H9 (cell line): ENCODE data around the gene HIPK4. TPM values are rescaled to one million over a fixed set of nuclear protein-coding genes. Genes with fewer than 3 reads are reported as not detected.
A peak's percentile ranks its signal among the peaks of the same experiment; 100 is the strongest.

Source experiments
- DNase-seq: peaks from one replicate; pipeline ENCODE4 v3.0.0-alpha.2; 2017
- H2AFZ ChIP-seq: one replicate; pipeline ENCODE4 v1.6.1; 2013; ENCODE audit warnings: mild to moderate bottlenecking, low read length, control low read depth, moderate library complexity
- H2AK5ac ChIP-seq: 2 replicates; pipeline ENCODE4 v1.6.1; 2013; ENCODE audit warnings: low read length, control low read depth, mixed read lengths; ENCODE audit not compliant: insufficient read length
- H2BK120ac ChIP-seq: one replicate; pipeline ENCODE4 v1.6.1; 2013; ENCODE audit warnings: low read depth, mild to moderate bottlenecking, low read length, control low read depth, inconsistent platforms; ENCODE audit not compliant: poor library complexity, severe bottlenecking
- H2BK12ac ChIP-seq: 2 replicates; pipeline ENCODE4 v1.6.1; 2013; ENCODE audit warnings: low read length, control low read depth, mixed read lengths, low read depth; ENCODE audit not compliant: insufficient read length
- H2BK15ac ChIP-seq: 2 replicates; pipeline ENCODE4 v1.6.1; 2013; ENCODE audit warnings: low read depth, low read length, control low read depth
- H2BK20ac ChIP-seq: one replicate; pipeline ENCODE4 v1.6.1; 2013; ENCODE audit warnings: low read depth, mild to moderate bottlenecking, low read length, control low read depth, inconsistent platforms; ENCODE audit not compliant: poor library complexity, severe bottlenecking
- H2BK5ac ChIP-seq: 2 replicates; pipeline ENCODE4 v1.6.1; 2013; ENCODE audit warnings: low read length, control low read depth, mixed read lengths; ENCODE audit not compliant: insufficient read length
- H3K14ac ChIP-seq: 2 replicates; pipeline ENCODE4 v1.6.1; 2013; ENCODE audit warnings: low read length, control low read depth; ENCODE audit not compliant: insufficient read depth
- H3K18ac ChIP-seq: 2 replicates; pipeline ENCODE4 v1.6.1; 2013; ENCODE audit warnings: low read depth, mild to moderate bottlenecking, mixed read lengths, low read length, control low read depth; ENCODE audit not compliant: insufficient read length
- H3K23ac ChIP-seq: 2 replicates; pipeline ENCODE4 v1.6.1; 2013; ENCODE audit warnings: low read length, control low read depth, mixed read lengths, low read depth; ENCODE audit not compliant: insufficient read length
- H3K23me2 ChIP-seq: 2 replicates; pipeline ENCODE4 v1.6.1; 2013; ENCODE audit warnings: low read depth, mild to moderate bottlenecking, mixed read lengths, low read length, control low read depth; ENCODE audit not compliant: insufficient read length, poor library complexity, severe bottlenecking
- H3K27ac ChIP-seq: 2 replicates; pipeline ENCODE4 v1.5.1; 2013; ENCODE audit warnings: low read length, control low read depth, mixed read lengths, low read depth; ENCODE audit not compliant: insufficient read length
- H3K27me3 ChIP-seq: 2 replicates; pipeline ENCODE4 v1.6.1; 2013; ENCODE audit warnings: low read length, control low read depth, inconsistent platforms; ENCODE audit not compliant: insufficient read depth
- H3K4ac ChIP-seq: 2 replicates; pipeline ENCODE4 v1.6.1; 2013; ENCODE audit warnings: low read depth, mild to moderate bottlenecking, control low read depth, inconsistent platforms, low read length, moderate library complexity
- H3K4me1 ChIP-seq: 2 replicates; pipeline ENCODE4 v1.6.1; 2013; ENCODE audit warnings: low read length, control low read depth, inconsistent platforms; ENCODE audit not compliant: insufficient read depth
- H3K4me2 ChIP-seq: 2 replicates; pipeline ENCODE4 v1.6.1; 2013; ENCODE audit warnings: low read length, control low read depth, mixed read lengths; ENCODE audit not compliant: insufficient read length, insufficient read depth
- H3K56ac ChIP-seq: 2 replicates; pipeline ENCODE4 v1.6.1; 2013; ENCODE audit warnings: low read depth, mild to moderate bottlenecking, mixed read lengths, low read length, control low read depth; ENCODE audit not compliant: insufficient read length
- H3K79me1 ChIP-seq: 2 replicates; pipeline ENCODE4 v1.6.1; 2013; ENCODE audit warnings: low read depth, mild to moderate bottlenecking, moderate library complexity, low read length, control low read depth, inconsistent platforms; ENCODE audit not compliant: insufficient read depth, poor library complexity, severe bottlenecking
- H3K79me2 ChIP-seq: 2 replicates; pipeline ENCODE4 v1.6.1; 2013; ENCODE audit warnings: low read length, control low read depth, inconsistent platforms; ENCODE audit not compliant: insufficient read depth
- H3K9ac ChIP-seq: 2 replicates; pipeline ENCODE4 v1.6.1; 2013; ENCODE audit warnings: low read length, control low read depth, mixed read lengths; ENCODE audit not compliant: insufficient read length; ENCODE audit errors: extremely low read depth
- H3K9me3 ChIP-seq: one replicate; pipeline ENCODE4 v1.6.1; 2013; ENCODE audit warnings: low read depth, low read length, inconsistent platforms; ENCODE audit not compliant: control insufficient read depth
- H3T11ph ChIP-seq: one replicate; pipeline ENCODE4 v1.6.1; 2013; ENCODE audit warnings: mild to moderate bottlenecking, low read length, control low read depth, inconsistent platforms
- H4K20me1 ChIP-seq: one replicate; pipeline ENCODE4 v1.6.1; 2013; ENCODE audit not compliant: control insufficient read depth, insufficient read length, insufficient read depth
- H4K5ac ChIP-seq: 2 replicates; pipeline ENCODE4 v1.6.1; 2013; ENCODE audit warnings: low read depth, mild to moderate bottlenecking, mixed read lengths, low read length, control low read depth; ENCODE audit not compliant: insufficient read length
- H4K8ac ChIP-seq: replicated peaks from 2 replicates; pipeline ENCODE4 v1.6.1; 2013; ENCODE audit warnings: low read length, control low read depth, mixed read lengths, low read depth; ENCODE audit not compliant: insufficient read length
- H4K91ac ChIP-seq: 2 replicates; pipeline ENCODE4 v1.6.1; 2013; ENCODE audit warnings: low read depth, mild to moderate bottlenecking, moderate library complexity, mixed read lengths, low read length, control low read depth; ENCODE audit not compliant: insufficient read length
- H3K27ac Mint-ChIP-seq, 3 experiments: 2 replicates in 2 of 3; 3 replicates in 1 of 3; pipeline ENCODE4 v1.8.0; 2020 to 2021; ENCODE audit warnings: mixed read lengths in 3 of 3, mild to moderate bottlenecking in 1 of 3, moderate library complexity in 1 of 3
- H3K27me3 Mint-ChIP-seq: 2 replicates; pipeline ENCODE4 v1.8.0; 2021; ENCODE audit warnings: low read depth, mild to moderate bottlenecking, moderate library complexity, mixed read lengths
- H3K36me3 Mint-ChIP-seq, 3 experiments: 2 replicates in 2 of 3; 3 replicates in 1 of 3; pipeline ENCODE4 v1.8.0; 2020 to 2021; ENCODE audit warnings: low read depth in 3 of 3, mixed read lengths in 3 of 3; ENCODE audit not compliant: insufficient read depth in 1 of 3
- H3K4me1 Mint-ChIP-seq, 2 experiments: 2 replicates each; pipeline ENCODE4 v1.8.0; 2020; ENCODE audit warnings: mixed read lengths in 2 of 2
- H3K4me3 Mint-ChIP-seq, 2 experiments: 2 replicates in 1 of 2; 3 replicates in 1 of 2; pipeline ENCODE4 v1.8.0; 2020 to 2021; ENCODE audit warnings: mild to moderate bottlenecking in 2 of 2, mixed read lengths in 2 of 2, moderate library complexity in 1 of 2
- H3K9me3 Mint-ChIP-seq, 2 experiments: 2 replicates in 1 of 2; 3 replicates in 1 of 2; pipeline ENCODE4 v1.8.0; 2020; ENCODE audit warnings: mild to moderate bottlenecking in 2 of 2, mixed read lengths in 2 of 2, moderate library complexity in 1 of 2
- CTCF ChIP-seq: fragments of 200-600 bp; sonication (generic); conservative IDR thresholded peaks from 3 replicates; pipeline ENCODE4 v1.8.0; 2021; ENCODE audit warnings: antibody characterized with exemption, mild to moderate bottlenecking
- WGBS: extraction: QIAGEN DNeasy Blood & Tissue Kit; methylation state at CpG from one replicate; pipeline ENCODE4 v1.1.7; 2013; ENCODE audit warnings: missing lambda C conversion rate, low lambda C conversion rate, mixed read lengths; ENCODE audit not compliant: insufficient read length; ENCODE audit errors: extremely low coverage; 5-methylcytosine and 5-hydroxymethylcytosine counted together
- total RNA-seq: library from RNA; stranded (reverse); gene quantifications from 2 replicates; pipeline ENCODE4 v1.2.1, GENCODE V29; 2021

Gene HIPK4
- total RNA-seq, 1 experiment from 2014 or later = 0.15 TPM

- no CpG with 5 or more reads among the region's 22 CpGs for WGBS
- H3K18ac ChIP-seq = no peak overlapping the region
- no peak overlapping the region for H3K23ac ChIP-seq
- H4K91ac ChIP-seq = no peak overlapping the region
- H4K5ac ChIP-seq = no peak overlapping the region
- no peak overlapping the region for H2AK5ac ChIP-seq
- H3K27ac ChIP-seq = no peak overlapping the region
- DNase-seq = peak; percentile 30
- no peak overlapping the region for H3K4ac ChIP-seq
- Mint-ChIP-seq H3K4me3 (peak overlapping the region in 1 of 2 experiments; percentile 48; a peak in 2 of 5 replicates), H3K4me1 (peaks cover 21 to 40% of the 10 kb centered on the region in 2 experiments), H3K27me3 (peaks cover 2% of the 10 kb centered on the region; the same call in 1 of the 2 replicates), H3K9me3 (no peaks in the 10 kb centered on the region; a peak in 1 of 5 replicates), H3K27ac (no peak overlapping the region; a peak in 1 of 7 replicates), H3K36me3 (no peaks in the 10 kb centered on the region)
- H3K27me3 ChIP-seq = no peaks in the 10 kb centered on the region
- no peak overlapping the region for H3T11ph ChIP-seq
- no peaks in the 10 kb centered on the region for H4K20me1 ChIP-seq
- H3K79me1 ChIP-seq = no peaks in the 10 kb centered on the region
- TF ChIP-seq CTCF = no peak
- no peak overlapping the region for H2BK12ac ChIP-seq
- no peak overlapping the region for H3K56ac ChIP-seq
- H2BK5ac ChIP-seq = no peak overlapping the region
- H4K8ac ChIP-seq = no peak overlapping the region
- H2BK15ac ChIP-seq = no peak overlapping the region
- H3K4me1 ChIP-seq = peaks cover 3% of the 10 kb centered on the region; the same call in 1 of the 2 replicates
- peaks cover 6% of the 10 kb centered on the region for H3K23me2 ChIP-seq
- no peak overlapping the region for H3K4me2 ChIP-seq
- H3K9me3 ChIP-seq = no peaks in the 10 kb centered on the region
- no peak overlapping the region for H2AFZ ChIP-seq
- no peak overlapping the region for H3K14ac ChIP-seq
- no peak overlapping the region for H2BK120ac ChIP-seq
- no peaks in the 10 kb centered on the region for H3K79me2 ChIP-seq
- no peak overlapping the region for H3K9ac ChIP-seq
- no peak overlapping the region for H2BK20ac ChIP-seq
Observed at GRCh38 chr19:40407714-40408597, 18.0 kb upstream of the HIPK4 start.
